Non-pigmented ciliary epithelial cell (primary cell): ENCODE data around the gene KCTD5.

ENCODE experiments used
- DNase-seq: peaks from one replicate; pipeline ENCODE4 v3.0.0-alpha.2; 2010; ENCODE audit warnings: low read depth

The KCTD5 gene

DNA sequence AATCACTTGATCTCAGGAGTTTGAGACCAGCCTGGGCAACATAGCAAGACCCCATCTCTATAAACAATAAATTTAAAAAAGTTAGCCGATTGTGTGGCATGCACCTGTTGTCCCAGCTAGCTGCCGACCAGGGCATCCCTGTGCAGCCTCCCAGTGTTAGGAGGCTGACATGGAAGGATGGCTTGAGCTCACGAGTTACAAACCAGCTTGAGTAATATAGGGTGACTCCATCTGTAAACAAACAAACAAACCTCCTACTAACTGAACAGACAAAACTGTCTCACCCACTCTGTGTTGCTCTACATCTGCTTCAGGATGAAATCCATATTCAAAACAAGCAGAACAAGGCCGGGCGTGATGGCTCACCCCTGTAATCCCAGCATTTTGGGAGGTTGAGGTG is 44.6 kb downstream of the KCTD5 start:
- no peak for DNase-seq

DNA sequence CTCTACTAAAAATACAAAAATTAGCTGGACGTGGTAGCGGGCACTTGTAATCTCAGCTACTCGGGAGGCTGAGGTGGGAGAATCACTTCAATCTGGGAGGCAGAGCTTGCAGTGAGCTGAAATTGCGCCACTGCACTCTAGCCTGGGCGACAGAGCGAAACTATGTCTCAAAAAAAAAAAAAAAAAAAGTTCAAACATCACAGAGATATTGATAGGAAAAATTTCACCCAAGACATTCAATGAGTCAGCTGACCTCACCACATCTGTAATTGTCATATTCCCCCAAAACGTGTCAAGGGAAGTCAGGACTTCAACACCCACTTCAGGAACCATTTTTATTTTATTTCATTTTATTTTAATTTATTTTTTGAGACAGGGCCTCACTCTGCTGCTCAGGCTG is 45.7 kb downstream of the KCTD5 start:
- no peak for DNase-seq

DNA sequence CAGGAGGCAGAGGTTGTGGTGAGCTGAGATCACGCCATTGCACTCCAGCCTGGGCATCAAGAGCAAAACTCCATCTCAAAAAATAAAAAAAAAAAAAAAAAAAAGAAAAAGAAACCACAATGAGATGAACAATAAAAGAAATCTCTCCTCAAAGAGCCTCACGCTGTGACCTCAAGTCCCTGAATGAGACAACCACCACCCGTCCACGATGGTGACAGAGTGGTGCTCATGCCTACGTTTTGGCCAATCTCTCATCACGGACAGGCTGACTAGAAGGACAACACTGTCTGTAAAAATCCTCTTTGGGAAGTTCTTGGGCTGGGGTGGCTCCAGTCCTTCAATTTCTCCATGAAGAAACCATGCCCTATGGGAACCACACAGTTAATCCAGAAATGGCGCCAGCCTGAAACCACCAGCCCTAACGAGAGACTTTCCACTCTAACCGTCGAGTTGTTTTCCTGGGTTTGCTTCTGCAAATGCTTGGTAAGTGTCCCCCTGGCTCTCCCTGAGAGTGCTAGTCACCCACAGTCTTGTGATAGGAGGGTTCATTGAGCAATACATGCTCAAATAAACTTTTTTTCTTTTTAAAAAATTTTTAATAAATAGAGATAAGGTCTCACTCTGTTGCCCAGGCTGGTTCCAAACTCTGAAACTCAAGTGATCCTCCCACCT is 52.7 kb downstream of the KCTD5 start:
- DNase-seq, result no peak

DNA sequence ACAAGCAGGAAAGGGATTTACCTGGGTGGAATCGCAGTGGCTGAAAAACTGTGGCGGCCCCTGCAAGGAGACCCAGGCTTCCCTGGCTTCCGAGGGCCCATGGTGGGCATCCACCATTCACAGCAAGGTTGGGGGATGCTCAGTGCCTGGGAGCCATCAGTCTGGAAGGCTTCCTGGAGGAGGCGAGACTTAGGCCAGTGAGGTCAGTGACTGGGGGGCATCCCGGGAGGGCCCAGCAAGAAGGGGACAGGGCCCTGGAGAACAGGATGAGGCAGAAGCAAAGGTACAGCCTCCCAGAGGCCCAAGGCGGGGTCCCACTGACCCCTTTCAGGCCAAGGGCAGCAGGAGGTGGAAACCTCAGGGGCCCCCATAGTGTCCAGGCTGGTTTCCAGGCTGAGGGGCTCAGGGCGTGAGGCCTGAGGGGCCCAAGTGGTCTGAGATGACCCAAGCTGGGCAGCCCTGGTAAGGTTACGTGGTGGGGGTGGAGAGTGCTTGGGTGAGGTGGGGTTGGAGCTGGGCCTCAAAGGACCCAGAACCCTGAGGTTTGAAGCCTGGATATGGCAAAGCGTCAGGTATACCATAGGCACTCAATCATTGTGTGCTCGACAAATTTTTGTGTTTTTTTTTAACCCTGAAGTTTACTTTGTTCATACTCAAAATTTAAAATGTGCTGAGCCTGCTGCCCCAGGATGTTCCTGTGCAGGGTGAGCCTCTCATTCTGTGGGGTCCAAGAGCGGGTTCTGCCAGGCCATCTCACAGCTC is 54.3 kb downstream of the KCTD5 start:
- DNase-seq, result no peak

DNA sequence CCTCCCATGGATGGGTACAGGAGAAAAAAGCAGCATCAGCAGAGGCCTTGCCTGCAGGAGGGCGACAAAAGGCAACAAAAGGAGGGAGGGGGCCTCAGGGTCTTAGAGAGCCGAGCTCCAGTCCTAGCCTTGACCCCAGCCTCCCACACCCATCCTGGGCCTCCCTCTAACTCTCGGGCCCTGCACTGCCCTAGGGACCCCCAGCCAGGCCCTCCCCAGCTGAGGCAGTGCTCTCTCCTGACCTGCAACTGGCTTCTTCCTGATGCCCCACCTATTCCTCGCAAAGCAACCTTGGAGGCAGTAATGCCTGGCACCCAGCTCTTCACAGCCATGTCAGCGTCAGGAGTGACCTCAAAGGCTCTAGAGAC is 54.9 kb downstream of the KCTD5 start:
- DNase-seq, result no peak

DNA sequence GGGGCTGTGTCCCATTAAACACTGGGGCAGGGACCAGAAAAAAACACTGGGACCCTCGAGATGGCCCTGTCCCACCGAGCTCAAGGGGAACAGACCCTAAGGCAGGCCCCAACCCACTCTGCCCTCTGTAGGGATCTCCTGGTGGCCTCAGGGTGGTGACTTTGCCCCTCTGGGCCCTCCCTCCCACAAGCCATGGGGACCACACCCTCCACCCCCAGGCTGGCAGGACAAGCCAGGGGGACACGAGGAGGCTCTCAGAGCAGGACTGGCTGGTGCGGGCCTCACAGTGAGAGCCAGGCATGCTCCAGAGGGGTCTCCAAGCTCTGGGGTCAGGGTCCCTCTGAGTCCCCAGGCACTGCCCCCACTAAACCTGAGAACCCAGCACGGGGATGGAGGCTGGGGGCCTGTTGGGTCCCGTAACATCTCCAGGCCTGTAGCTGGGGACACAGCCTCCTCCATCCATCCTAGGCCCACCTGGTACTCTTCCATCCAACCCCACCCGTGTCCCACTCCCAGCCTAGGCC is 55.6 kb downstream of the KCTD5 start:
- DNase-seq, result no peak

DNA sequence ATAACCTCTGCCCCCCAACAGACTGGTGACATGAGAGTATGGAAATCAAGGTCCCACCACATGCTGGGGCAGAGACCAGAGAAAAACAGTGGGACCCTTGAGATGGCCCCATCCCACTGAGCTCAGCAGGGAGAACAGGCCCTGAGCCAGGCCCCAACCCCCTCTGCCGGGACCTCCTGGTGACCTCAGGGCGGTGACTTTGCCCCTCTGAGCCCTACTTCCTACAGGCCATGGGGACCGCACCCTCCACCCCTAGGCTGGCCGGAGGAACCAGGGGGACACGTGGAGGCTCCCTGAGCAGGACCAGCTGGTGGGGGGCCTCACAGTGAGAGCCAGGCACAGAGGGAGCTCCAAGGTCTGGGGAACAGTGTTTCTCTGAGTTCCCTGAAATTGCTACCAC is 56.3 kb downstream of the KCTD5 start:
- no peak for DNase-seq

DNA sequence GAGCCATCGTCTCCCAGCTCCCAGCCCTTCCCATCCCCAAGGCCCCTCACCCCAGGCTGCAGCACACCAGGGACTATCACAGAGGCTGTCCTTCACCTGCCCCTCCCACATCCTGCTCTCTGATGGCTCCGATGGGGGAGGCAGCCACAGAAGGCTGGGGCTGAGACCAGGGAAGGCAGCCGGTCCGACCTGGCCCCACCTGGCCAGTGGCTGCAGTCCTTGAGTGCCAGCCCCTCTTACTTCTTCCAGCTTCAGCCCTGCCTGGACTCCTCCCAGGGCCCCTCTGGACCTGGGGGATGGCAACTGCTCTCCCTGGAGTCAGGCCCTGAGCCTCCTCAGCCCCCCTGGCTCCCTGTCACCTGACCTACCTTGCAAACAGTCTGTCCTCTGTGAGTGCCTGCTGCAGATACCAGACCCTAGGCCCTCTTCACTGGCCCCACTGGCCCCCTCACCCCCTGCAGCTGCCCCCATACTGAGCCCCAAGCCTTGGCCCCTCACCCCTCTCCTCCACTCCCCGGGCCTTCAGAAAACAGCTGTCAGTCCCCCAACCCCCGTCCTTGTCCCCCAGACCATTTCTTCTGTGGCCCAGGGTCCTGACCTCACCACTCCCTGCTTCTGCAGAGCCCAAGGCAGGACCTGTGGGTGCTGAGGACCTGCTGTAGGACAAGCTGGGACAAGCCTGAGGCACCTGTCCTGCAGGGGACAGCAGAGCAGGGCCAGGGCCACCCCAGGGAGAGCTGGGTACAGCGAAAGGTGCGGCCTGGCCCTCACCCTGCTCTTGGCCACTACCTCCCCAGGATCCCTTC is 57.5 kb downstream of the KCTD5 start:
- DNase-seq, result no peak

DNA sequence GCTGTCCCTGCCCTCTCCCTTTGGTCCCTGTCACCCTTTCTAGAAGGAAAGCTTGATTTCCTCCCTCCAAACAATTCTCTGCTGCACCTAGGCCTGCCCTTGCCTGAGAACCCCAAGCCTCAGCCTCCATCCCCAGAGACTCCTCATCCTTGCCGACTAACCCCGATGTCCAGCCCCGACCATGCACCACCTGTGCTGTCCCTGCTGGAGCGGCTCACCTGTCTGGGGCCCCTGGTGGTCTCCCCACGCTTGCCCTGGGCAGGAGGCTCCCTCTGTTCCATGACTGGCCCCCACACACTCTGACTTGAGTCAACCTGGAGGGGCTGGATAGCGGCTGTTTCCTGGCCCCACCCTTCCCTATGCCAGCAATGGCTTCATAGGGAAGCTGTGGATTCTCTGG is 58.2 kb downstream of the KCTD5 start:
- DNase-seq, result no peak

DNA sequence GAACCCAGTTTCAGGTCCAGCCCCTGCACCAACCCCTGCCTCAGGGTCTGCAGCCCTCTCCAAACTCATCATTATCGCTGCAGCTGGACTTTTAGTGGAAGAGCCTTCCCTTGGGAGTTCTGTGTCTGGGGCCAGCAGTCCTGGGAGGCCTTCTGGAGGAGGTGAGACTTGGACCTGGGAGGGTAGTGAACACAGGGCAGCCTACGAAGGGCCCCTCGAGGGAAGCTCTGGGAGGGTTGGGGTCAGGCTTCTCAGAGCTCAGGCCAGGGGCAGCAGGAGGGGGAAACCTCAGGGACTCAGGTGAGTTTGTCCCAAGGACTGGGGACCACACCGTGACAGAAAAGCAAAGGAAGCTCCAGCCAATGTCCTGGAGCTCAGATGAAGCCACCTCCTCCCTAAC is 58.8 kb downstream of the KCTD5 start:
- DNase-seq, result no peak

DNA sequence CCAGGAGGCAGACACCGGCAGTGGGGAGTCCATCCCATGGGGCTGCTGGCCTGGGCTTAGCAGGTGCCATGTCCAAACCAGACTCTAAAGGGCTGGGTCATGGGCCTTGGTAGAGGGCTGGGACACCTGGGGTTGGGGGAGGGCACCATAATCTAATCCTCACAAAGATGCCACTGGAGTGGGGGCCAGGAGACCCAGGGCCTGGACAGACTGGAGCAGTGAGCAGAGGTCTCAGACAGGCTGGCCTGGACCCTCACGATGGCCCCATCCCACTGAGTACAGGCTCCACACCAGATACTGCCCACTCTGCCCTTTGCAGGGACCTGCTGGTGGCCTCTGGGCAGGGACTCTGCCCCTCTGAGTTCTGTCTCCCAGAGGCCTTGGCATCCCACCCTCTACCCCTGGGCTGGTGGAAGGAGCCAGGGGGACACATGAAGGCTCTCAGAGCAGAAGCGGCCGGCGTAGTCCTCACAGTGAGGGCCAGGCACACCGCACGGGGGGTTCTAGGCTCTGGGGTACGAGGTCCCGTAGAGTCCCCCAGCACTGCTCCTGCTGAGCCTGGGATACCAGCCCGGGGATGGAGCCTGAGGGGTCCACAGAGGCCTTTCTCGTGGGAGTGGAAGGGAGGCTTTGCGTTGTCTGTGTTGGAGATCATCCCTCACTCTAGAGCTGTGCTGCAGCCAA is 60.1 kb downstream of the KCTD5 start:
- DNase-seq, result no peak

DNA sequence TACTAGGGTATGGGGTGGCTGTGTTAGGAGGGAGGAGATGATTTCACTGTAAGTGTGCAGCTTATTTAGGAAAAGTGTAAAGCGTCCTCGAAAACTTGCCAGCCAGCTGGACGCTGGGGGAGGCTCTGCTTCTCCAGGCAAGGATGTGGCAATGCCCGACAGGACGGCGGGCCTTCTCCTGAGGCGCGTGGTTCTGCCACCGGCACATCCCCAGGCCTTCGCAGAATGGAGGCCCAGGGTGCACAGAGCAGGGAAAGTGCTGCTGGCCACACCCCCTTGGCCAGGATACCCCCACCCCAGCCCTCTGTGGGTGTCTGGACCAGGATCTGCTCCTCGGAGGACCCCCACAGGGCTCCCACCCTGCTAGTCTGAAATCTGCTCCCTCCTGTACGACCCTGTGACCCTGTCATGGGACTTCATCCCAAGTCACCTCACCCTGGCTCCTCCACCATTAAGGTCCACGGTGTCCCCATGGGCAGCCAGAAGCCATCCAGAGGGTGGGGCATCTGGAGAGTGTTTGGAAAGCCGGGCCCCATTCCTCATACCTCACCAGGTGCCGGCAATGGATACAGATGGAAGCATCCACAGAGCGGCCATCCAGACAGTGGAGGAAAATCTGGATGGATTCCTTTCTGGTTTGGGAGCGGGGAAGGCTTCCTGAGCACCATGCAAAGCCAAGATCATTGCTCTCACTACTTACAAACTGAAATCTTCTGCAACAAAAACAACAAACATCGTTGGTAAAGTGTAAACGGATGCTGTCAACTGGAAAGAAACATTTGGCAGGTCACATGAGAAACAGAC is 60.9 kb downstream of the KCTD5 start:
- DNase-seq, result no peak

DNA sequence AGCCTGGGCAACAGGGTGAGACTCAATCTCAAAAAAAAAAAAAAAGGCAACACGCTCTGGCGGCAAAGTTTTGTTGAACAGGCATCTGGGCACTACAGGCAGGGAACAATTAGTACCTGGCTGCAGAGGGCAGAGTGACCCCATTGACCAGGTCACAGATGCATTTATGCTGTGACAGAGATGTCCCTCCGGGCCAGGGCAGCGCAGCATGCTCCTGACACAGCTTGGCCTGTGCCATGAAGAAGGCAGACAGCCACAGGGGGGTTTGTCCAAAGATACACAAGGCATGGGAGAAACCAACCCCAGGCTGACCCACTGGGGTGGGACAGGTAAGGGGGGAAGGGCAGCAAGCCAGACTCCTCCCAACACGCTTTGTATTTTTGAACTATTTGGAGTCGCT is 62.4 kb downstream of the KCTD5 start:
- DNase-seq, result no peak

DNA sequence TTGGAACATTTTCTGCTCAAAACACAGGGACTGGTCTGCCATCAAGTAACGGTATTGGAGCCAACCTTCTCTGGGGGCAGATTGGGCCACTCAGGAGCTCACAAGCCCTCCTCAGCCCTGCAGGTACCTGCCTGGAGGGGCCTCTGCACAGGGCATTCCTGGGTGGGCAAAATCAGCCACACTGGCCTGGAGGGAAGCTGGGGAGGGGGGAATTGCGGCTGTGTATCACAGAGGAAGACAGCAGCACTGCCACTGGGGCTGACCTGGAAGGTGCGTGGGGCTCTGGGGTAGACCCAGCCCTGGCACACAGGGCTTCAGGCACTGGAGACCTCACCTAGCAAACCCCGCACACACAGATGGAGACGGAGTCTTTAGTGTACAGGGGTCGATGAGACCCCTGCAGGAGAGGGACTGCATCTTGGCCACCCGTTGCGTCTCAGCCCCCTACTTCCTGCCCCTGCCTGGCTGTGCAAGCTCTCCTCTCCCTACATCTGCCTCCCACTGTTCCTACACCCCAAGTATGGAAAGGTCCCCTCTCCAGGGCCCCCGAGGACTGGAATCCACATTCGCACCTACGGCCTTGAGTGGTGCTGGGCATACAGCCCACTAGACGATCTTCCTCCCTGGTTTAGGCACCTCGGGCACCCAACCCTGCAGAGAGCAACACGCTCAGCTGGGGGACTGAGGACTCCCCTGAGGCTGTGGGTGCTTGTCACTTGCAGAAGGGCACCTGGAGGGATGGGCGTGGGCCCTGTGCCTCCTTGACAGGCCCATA is 63.0 kb downstream of the KCTD5 start:
- no peak for DNase-seq

DNA sequence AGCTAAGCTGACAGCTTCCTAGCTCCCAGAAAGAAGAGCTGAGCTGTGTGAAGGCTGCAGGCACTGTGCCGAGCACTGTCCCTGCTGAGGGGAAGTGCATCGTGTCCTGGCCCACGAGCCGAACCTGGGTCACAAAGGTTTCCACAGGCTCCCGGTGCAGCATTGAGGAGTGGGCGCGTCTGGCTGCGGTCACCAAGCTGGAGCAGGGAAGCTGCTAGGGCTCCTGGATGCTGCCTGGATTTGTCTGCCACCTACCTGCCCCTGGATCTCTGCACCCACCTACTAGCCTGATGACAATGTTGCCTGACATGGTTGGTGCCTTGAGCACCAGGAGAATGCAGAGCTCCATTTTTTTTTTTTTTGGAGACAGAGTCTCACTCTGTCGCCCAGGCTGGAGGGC is 63.6 kb downstream of the KCTD5 start:
- no peak for DNase-seq

DNA sequence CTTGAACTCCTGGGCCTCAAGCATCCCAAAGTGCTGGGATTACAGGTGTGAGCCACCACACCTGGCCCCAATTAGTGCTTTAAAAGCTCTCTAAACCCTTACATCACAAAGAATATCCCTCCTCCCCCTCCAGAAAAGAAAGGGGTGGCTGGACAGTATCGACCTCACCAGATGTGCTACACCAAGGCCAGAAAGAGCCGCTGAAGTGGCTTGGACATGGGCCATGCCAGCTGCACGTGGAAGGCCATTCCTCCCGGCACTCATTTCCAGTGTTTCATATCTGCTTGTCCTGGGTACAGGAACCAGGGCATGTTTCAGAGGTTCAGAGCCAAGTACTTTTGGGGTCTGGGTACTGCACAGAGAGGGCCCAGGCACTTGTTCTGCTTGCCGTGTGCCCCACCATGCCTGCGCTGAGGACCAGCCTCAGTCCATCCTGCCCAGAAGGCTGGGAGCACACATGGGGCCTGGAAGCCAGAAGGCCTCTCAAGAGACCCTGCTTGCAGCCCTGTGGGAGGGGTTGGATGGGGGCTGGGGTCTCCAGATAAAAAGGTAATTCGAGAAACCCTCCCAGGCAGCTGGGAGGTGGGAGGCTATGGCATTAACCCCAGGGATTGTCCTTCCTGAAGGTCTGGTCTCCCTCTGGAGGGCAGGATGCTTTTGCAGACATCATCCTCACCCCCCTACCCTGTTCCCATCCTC is 66.6 kb downstream of the KCTD5 start:
- DNase-seq, result no peak

DNA sequence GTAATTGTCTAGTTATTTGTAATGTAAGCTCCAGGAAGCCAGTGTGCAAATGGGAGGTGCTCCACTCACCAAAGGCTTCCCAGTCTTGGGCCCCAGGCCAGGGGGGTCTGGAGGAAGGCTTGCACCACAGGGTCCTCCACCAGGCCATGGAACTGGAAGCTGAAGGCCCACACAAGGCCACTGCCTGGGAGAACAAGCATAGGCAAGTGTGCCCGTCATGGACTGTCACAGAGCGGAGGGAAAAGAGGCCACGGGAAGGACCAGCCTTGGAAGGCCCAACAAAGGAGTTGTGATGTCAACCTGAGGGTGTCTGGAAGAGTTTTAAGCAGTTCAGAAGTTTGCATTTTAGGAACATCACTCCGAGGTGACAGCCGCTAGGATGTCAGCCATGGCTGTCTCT is 67.2 kb downstream of the KCTD5 start:
- DNase-seq, result no peak

DNA sequence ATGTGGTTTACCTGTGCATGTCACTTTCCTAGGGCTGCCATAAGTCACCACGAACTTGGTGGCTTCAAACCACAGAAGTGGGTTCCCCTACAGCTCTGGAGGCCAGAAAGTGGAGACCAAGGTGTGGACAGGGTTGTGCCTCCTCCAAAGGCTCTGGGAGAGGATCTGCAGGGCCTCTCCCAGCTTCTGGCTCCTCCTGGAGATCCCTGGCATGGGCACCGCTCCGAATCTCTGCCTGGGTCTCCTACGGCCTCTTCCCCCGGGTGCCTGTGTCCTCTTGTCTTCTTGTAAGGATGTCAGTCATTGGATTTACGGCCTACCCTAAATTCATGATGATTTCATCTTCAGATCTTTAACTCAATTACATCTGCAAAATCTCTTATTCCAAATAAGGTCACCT is 67.6 kb downstream of the KCTD5 start:
- DNase-seq, result no peak

DNA sequence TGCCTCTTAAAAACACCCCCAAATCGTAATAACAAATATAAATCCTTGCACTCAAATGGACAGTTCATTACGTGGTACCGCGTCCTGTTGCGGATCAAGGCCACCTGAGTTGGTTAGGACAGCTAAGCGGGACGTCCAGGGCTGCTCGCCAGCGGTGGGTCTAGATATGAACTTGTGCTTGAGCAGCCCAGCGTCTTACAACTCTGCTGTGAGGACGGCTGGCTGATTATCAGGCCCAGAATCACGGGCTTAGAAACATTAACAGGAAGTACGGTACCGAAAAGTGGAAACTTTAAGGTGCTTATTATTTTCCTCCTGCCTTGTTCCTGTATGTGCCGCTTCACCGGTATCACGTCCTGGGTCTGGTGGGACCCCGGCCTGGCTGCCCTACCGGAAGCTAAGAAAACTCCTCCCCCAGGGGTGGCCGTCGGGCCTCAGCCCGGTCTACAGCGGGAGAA is 69.3 kb downstream of the KCTD5 start:
- DNase-seq, result no peak
